AG20443 (cell line): ENCODE results near the gene OIP5.
"Not testable (repeated sequence)": the region's sequence is repeated elsewhere in the genome, so short reads cannot be mapped to it uniquely, and the experiment has no call there.

ENCODE experiments used
- DNase-seq: peaks from one replicate; pipeline ENCODE4 v3.0.0; 2012; ENCODE audit warnings: low spot score, mixed read lengths

OIP5 gene

DNA sequence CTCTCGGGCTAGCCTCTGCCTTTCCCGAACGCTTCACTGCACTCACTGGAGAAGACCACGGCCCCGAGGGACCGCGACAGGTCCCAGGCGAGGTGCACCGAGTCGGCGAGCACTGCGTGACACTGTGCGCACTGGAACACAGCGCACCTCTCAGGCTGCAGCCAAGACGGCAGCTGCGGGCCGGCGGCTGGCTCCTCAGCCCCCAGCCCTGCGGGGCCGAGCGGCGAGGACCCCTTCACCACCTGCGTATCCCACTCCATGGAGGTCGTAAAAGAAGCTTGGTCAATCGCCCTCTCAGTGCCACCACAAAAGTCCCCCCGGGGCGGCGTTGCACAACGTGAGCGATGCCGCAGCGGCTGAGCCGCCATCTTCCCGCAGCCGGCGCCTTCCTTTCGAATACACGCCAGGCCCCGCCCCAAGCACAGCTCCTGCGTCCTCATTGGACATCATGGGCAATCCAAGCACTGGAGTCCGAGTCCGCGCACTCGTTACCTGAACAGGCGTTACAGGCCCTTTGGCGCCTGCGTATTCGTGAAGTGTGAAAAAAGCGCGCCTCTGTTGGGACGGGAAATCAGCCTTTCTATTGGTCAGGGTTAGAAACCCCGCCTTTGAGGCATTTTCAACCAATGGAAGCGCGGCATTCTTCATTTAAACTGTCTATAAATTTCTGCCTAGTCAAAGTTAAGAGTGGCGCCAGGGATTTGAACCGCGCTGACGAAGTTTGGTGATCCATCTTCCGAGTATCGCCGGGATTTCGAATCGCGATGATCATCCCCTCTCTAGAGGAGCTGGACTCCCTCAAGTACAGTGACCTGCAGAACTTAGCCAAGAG is at the start of gene OIP5, which contains the start of gene NUSAP1:
Gene OIP5 (minus strand): TSS at position 398 of the 832 bp plus-strand sequence. CDS start 30 bp downstream, at position 368.
Gene NUSAP1 (plus strand): TSS at position 688 of the 832 bp plus-strand sequence. CDS start 77 bp downstream, at position 765.
- DNase-seq, result peak; percentile 100

DNA sequence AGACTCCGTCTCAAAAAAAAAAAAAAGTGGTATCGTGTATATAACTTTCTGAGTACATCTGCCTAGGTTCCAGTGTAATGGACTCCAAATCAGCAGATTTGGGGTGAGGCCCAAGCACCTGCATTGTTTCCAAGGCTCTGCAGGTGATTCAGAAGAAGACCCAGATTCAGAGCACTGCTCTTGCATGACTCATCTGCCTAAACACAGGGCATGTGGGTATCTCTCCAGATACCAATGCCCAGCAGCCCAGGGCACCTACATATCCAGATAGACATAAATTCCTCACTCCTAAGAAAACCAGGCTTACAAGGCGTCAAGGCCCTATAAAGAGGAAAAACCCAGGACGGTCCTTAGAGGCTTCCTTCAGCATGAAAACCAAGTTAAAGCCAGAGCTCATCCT is 45.6 kb upstream of the OIP5 start:
- peak; percentile 9 for DNase-seq

DNA sequence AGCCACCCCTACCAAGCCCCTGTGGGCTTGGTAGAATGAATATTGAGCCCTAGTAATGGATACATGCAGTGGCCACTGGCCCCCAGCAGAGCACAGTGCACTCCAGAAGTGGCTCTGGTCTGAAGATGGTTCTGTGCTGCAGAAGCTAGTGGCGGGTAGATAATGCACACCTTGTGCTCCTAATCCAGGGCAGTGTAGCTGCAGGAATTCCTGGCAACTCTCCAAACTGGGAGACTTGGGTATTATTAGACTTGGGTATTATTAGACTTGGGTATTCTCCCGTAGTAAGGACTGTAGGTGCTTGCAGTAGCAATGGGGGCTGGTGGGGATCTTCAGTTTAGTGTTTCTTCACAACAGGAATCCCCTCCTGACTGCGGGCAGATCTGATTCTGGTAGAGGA is 35.0 kb upstream of the OIP5 start:
- no peak for DNase-seq

DNA sequence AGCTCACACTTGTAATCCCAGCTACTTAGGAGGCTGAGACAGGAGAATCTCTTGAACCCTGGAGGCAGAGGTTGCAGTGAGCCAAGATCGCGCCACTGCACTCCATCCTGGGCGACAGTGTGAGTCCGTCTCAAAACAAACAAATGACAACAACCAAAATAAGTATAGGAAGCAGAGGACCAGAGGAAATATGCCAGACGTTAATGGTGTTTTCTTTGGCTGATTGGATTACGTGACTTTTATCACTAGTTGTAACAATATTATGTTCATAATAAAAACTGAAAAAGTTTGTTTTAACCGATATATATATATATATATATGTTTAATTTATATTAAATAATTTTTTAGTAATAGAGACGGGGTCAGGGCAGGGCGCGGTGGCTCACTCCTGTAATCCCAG is 22.0 kb upstream of the OIP5 start:
- DNase-seq, result no peak

DNA sequence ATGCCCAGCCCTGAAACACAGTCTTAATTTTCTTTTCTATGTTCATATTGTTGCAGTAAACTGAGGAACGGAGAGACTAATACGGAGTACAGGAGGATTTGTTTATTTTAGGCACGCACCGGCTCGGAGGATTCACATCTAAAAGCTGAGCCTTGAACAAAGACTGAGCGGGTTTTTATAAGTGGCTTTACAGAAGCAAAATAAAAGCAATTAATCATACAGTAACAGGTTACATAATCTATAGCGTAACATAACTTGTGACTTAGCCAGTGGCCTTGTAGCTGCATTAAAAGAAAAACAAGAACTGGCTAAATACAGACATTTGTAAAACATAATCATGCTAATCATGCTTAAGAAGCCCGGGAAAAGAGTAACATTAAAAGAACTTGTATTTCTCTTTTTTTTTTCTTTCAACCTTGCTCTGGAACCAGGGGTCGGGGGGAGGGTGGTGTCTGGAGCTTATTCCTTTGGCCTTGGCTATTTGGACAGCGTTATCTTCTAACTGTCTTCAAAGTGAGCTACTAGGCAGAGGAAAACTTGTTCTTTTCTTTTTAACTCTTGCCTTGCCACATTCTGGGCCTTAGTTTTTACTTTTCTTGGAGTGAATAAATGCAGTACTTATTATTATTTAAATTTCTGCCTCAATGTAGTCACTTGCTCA is 17.8 kb upstream of the OIP5 start:
- DNase-seq, result no peak

DNA sequence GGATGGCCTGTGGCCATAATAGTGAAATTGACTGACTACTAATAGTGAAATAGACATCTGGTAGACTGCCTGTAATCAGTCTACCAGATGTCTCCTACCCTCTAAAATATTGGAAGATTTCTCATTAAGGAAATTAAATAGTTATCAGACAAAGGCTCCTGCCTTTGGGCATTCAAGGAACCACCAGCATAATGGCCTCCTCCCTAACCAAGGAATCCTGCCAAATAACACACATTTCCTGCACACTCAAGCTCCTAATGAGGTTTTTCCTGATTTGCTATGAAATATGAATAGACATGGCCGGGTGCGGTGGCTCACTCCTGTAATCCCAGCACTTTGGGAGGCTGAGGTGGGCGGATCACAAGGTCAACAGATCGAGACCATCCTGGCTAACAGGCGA is 14.8 kb upstream of the OIP5 start:
- no peak for DNase-seq

DNA sequence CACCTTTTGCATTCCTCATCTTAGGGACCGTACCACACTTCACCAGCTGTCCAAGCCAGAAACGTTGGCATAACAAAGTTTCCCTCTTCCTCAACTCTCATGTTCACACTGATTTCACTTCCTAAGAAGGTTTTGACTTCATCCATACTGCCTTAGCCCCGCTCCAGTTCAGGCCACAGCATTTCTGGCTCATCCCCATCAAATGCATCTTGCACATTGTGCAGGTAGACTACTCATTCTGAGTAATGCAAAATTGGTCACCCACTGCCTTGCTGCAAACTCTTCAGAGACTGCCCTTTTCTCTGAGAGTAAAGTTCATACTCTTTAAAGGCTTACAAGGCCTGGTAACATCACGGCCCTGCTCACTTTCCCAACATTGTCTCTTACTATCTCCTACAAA is 9.1 kb upstream of the OIP5 start:
- no peak for DNase-seq

DNA sequence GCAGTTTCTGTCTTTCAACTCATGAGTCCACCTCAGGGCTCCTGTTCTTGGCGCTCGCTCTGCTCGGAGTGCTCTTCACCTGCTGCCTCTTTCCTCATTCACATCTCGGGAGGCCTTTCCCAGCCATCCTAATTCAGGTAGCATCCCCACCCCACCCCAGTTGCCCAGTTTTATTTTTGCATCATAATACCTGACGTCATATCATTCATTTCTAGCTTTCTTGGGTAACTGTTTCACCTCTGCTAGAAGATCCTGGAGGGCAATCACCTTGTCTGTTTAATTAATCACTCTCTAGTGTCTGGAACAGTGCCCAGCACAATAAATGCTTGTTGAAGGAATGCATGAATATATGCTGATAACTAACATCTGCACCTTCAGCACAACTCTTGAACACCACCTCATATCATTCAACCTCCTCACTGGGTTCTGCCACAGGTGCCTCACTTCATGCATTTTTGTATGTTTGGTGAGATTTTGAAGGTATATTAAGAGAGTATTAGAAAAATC is 7.9 kb upstream of the OIP5 start:
- DNase-seq, result no peak

DNA sequence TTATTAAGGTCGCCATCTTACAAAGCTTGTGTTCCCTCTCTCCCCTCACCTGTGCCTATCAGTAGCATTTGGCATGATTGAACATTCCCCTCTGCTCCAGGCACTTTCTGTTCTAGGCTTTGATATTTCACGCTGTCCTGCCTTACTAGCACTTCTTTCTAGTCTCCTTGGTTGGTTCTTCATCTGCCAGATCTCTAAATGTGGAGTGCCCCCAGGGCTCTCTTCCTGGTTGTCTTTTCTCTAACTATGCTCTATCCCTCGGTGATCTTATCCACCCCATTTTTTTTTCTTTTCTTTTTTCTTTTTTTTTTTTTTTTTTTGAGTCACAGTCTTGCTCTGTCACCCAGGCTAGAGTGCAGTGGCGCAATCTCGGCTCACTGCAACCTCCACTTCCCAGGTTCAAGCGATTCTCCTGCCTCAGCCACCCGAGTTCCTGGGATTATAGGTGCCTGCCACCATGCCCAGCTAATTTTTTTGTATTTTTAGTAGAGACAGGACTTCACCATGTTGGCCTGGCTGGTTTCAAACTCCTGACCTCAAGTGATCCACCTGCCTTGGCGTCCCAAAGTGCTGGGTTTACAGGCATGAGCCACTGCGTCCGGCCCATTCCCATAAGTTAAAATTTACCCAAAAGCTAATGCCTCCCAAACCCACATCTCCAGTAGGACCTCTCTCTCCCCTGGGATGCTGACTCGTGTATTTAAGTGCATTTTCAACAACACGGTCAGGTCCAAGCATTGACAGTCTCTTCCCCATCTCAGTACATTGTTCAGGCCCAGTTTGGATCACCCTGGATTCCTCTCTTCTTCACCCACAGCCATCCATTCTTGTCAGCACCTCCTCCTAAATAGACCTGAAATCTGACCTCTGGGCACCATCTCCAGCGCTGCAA is 5.5 kb upstream of the OIP5 start:
- DNase-seq, result no peak

DNA sequence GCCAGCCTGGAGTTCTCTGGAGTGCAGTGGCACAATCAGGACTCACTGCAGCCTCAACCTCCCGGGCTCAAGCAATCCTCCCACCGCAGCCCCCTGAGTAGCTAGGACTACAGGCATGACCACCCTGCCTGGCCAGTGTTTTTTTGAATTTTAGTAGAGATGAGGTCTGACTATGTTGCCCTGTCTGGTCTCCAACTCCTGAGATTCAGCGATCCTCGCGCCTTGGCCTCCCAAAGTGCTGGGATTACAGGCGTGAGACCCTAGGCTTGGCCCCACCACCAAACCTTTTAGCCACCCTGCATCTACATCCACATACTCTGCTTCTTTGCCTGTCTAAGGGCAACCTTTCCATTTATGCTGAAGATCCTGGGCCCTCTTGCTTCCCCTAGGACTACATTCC is 4.7 kb upstream of the OIP5 start:
- no peak for DNase-seq

DNA sequence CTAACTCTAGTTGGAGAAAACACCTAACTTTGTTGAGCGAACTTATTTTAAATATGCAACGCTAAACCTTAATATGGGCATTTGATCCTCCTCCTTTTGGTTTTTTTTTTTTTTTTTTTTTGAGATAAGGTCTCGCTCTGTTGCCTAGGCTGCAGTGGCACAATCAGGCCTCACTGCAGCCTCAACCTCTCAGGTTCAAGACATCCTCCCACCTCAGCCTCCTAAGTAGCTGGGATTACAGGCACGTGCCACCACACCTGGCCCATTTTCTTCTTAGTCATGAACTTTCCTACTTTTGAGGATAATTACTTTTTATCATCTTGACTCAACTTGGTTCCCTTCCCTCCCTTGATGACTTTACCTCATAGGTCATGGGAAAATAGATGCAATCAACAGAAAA is 4.2 kb upstream of the OIP5 start:
- DNase-seq, result no peak

DNA sequence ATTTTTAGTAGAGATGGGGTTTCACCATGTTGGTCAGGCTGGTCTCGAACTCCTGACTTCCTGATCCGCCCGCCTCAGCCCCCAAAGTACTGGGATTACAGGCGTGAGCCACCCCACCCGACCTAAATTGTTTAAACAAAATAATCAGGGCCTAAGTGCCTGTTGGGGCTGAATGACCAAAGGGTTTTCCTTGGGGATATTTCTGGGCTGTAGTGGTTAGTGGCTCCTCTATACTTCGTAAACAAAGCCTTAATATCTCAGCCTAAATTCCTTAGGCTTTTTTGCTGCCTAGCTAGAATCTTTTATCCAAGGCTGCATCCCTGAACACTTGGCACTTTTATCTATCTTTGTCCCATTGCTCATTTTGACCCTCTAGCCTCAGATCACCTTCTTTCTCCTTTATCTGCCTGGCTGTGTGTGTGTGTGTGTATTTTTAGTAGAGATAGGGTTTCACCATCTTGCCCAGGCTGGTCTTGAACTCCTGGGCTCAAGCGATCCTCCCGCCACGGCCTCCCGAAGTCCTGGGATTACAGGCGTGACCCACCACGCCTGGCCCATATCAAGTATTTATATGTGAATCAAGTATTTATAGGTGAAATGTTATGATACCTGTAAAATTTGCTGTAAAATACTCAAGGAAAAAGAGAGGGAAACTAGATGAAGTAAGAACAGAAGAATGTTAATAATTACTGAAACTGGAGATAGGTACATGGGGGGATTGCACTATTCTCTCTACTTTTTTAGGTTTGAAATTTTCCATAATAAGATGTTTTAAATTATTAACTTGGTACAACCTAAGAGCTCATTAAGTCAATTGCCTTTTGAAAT is 2.1 kb upstream of the OIP5 start:
- DNase-seq, result no peak

DNA sequence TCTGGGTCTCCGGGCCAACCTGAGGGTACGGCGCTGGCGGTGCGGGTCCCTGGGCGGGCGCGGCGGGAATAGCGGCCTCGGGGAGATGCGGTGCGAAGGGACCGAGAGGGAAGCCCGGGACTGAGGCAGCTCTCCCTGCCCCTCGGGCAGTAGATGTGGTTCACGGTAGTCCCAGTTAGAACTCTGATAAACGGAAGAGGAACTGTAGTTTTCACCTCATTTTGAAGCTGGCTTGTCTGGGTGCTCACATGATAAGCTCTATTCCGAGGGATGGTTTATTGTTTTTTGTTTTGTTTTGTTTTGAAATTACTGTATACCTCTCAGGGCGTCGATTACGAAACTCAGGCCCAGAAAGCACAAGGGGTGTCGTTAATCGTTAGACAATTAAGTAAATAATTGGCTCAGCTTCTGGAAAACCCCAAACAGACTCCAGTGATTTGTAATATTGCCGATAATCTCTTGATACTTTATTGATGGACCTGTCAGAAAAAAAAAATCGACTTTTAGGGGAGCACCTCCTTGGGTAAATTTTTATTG is 703 bp upstream of the OIP5 start:
- peak; percentile 57 for DNase-seq

DNA sequence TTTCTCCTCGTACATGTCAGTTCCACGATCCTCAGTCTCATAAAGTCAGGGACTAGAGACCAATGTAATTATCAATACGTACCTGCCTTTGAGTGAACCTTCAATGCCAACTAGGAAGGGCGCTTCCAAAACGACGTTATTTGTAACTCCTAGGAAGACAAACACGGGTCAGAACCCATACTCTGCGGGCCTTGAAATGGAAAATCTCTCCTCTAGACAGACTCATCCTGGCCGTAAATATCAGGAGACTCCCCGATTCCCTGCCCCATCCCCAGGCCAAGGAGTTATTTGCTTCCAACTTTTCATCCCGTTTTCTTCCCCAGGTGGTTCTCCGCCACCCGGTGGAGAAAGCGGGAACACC is 578 bp downstream of the OIP5 start:
- DNase-seq, result peak; percentile 80

DNA sequence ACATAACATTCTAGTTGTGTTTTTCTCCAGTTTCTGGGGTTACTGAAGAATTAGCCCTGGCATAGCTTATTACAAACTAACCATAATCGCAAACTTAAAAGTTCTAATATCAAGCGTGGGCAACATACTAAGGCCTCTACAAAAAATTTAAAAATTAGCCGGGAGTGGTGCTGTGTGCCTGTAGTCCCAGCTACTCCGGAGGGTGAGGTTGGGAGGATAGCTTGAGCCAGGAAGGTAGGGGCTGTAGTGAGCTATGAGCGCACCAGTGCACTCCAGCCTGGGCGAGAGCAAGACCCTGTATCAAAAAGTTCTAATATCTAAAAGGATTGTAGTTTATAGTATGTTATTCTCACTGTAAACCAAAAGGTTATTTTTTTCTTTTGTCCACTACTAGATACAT is 1.1 kb downstream of the OIP5 start:
- no peak for DNase-seq

DNA sequence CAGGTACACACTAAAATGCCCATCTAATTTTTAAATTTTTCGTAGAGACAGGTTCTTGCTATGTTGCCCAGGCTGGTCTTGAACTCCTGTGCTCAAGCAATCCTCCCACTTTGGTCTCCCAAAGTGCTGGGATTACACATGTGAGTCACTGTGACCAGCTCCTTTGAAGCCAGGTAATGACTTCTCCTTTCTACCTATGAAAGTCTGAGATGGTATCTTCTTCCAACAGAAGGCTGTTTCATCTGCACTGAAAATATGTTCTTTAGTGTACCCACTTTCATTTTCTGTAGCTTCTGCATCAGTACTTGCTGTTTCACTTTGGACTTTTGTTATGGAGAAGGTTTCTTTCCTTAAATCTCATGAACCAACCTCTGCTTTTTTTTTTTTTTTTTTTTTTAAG is 8.8 kb downstream of the OIP5 start:
- DNase-seq, result no peak

DNA sequence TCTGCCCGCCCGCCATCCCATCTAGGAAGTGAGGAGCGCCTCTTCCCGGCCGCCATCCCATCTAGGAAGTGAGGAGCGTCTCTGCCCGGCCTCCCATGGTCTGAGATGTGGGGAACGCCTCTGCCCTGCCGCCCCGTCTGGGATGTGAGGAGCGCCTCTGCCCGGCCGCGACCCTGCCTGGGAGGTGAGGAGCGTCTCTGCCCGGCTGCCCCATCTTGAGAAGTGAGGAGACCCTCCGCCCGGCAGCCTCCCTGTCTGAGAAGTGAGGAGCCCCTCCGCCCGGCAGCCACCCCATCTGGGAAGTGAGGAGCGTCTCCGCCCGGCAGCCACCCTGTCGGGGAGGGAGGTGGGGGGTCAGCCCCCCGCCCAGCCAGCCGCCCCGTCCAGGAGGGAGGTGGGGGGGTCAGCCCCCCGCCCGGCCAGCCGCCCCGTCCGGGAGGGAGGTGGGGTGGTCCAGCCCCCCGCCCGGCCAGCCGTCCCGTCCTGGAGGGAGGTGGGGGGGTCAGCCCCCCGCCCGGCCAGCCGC is 11.5 kb downstream of the OIP5 start:
- not testable (repeated sequence) for DNase-seq

DNA sequence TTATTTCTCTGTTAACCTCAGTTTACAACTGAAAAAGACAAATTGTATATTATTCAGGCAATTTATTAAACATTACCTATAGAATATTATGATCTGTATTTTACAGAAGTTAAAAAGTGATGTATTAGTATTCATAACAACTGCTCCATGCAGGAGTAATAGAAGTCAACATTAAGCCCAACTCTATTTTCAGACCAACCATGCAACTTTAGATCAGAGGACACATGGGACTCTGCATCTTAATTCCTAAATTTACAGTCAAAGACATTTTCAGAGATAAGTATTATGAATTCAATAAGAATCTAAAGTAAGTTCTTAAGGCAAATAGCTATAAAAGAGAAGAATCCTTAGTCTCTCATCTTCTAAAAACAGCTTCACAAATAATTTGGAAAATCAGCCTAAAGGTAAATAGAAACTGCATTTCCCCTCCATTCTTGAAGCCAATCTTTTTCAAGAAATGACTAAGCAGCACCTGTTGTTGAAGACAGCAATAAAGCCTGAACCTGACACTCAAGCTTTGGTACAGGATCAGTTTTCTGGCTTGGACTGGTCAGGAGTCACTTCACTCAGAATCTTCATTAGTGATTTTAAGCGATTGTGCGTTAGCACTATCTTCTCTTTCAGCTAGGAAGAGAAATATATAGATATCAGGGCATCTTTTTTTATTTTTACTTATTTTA is 23.0 kb downstream of the OIP5 start:
- DNase-seq, result no peak

DNA sequence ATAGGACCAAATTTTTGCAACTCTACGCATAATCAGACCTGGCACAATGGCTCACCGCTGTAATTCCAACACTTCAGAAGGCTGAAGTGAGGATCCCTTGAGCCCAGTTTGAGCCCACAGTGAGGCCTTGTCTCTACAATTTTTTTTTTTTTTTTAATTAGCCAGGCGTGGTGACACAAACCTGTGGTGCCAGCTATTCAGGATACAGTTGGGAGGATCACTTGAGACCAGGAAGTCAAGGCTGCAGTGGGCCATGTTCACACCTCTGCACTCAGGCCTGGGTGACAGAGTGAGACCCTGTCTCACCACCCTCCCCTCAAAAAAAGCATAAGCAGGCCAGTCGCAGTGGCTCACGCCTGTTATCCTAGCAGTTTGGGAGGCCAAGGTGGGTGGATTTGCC is 24.7 kb downstream of the OIP5 start:
- no peak for DNase-seq

DNA sequence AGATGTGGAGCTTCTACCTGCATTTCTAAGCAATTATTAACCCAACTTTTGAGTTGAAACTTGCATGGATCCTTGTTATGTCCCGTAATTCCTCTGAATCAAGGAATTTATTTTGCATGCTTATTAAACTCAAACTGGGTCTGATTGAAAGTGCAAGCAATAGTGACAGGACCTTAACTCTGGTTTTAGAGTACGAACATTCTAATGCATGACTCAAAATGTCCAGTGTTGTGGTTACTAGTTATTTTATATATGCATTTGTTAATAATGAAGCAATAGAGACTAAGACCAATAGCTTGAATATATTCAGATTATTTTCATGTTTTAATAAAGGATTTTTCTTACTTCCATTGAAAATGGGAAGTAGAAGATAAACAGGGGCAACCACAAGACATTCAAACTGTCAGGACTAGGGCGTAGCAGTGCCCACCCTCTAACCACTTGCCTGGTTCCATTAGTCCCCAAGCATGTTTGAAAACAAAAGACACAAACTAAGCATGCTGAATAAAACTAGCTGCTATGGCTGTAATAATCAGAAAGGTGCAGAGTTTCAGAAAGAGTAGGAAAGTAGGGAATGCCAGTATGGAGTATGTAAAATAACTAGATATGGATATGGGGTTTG is 28.1 kb downstream of the OIP5 start:
- no peak for DNase-seq
